ENCODE results near the gene RAI1. TPM values are rescaled to one million over a fixed set of nuclear protein-coding genes. Genes with fewer than 3 reads are reported as not detected.
"Not testable (repeated sequence)": the region's sequence is repeated elsewhere in the genome, so short reads cannot be mapped to it uniquely, and the experiment has no call there.

The RAI1 gene
- total RNA-seq, 1 donor = 16.0 TPM

- no peak overlapping the region for H3K4me3 ChIP-seq (ENCODE audit: low read depth, low read length)
- no peak for DNase-seq (ENCODE audit: low read depth)
- no peak for TF ChIP-seq CTCF (IDR thresholded peaks at IDR 0.05; ENCODE audit: insufficient read depth, low read depth, low read length)
Measured at GRCh38 chr17:17806035-17806434, 124.8 kb downstream of the RAI1 start.

GRCh38 chr17:17806611-17807274 is 125.5 kb downstream of the RAI1 start:
- no peak for TF ChIP-seq CTCF (IDR thresholded peaks at IDR 0.05; ENCODE audit: insufficient read depth, low read depth, low read length)
- no peak for DNase-seq (ENCODE audit: low read depth)
- no peak overlapping the region for H3K4me3 ChIP-seq (ENCODE audit: low read depth, low read length)

- no peak overlapping the region for H3K4me3 ChIP-seq (ENCODE audit: low read depth, low read length)
- TF ChIP-seq CTCF (IDR thresholded peaks at IDR 0.05; ENCODE audit: insufficient read depth, low read depth, low read length) = no peak
- no peak for DNase-seq (ENCODE audit: low read depth)
Measured at GRCh38 chr17:17807440-17807839, 126.2 kb downstream of the RAI1 start.

- not testable (repeated sequence) for H3K4me3 ChIP-seq (ENCODE audit: low read depth, low read length); DNase-seq (ENCODE audit: low read depth)
Measured at GRCh38 chr17:17808200-17808599, 126.9 kb downstream of the RAI1 start.

- TF ChIP-seq CTCF (IDR thresholded peaks at IDR 0.05; ENCODE audit: insufficient read depth, low read depth, low read length) = no peak
- H3K4me3 ChIP-seq (ENCODE audit: low read depth, low read length) = no peak overlapping the region
- DNase-seq (ENCODE audit: low read depth) = no peak
Measured at GRCh38 chr17:17808706-17809432, 127.6 kb downstream of the RAI1 start.

- H3K4me3 ChIP-seq (ENCODE audit: low read depth, low read length) = no peak overlapping the region
- no peak for TF ChIP-seq CTCF (IDR thresholded peaks at IDR 0.05; ENCODE audit: insufficient read depth, low read depth, low read length)
- no peak for DNase-seq (ENCODE audit: low read depth)
Measured at GRCh38 chr17:17809531-17810083, 128.3 kb downstream of the RAI1 start.

- peak; percentile 68 for DNase-seq (ENCODE audit: low read depth)
- TF ChIP-seq CTCF (IDR thresholded peaks at IDR 0.05; ENCODE audit: insufficient read depth, low read depth, low read length) = no peak
- no peak overlapping the region for H3K4me3 ChIP-seq (ENCODE audit: low read depth, low read length)
Measured at GRCh38 chr17:17810084-17810894, 129.0 kb downstream of the RAI1 start.

All from fibroblast of villous mesenchyme (primary cell).